ENCODE data around the gene ZNF672. TPM values are rescaled to one million over a fixed set of nuclear protein-coding genes. Genes with fewer than 3 reads are reported as not detected.

The ZNF672 gene
- total RNA-seq, 2 experiments from 2014 or later, result 51.0 to 53.6 TPM

DNA sequence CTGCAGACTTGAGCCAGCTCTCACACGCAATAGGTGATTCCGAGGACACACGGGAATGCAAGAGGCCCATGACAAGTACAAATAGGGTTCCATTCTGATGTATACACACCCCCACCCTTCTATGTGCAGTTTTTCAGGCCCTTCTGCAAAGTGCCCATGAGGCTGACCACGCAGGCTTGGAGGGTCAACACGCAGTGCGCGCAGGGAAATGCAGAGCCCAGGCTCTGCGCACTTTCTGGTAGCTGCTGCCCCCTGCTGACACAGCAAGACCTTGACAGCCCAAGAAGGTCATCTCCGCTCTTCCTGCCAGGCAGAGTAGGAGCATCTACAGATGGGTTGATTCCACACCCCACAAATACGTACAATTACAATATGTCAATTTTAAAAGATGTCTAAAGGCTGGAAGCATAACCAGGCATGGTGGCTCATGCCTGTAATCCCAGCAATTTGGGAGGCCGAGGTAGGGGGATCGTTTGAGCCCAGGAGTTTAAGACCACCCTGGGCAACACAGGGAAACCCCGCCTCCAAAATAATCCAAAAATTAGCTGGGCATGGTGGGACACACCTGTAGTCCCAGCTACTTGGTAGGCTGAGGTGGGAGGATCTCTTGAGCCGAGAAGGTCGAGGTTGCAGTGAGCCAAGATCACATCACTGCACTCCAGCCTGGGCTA lies 30.8 kb upstream of the ZNF672 start:
- peaks cover 7% of the 10 kb centered on the region for H3K4me1 Mint-ChIP-seq
- DNase-seq (peak; percentile 67), ATAC-seq (ENCODE audit: low read depth) (peak; percentile 89)
- H3K9me3 Mint-ChIP-seq, result no peaks in the 10 kb centered on the region
- POLR2A ChIA-PET, result no interaction called here
- H3K27me3 Mint-ChIP-seq, result no peaks in the 10 kb centered on the region
- peaks cover 2% of the 10 kb centered on the region for H3K36me3 Mint-ChIP-seq
- H3K27ac Mint-ChIP-seq, result no peak overlapping the region
- no peak overlapping the region for H3K4me3 Mint-ChIP-seq

- no peaks in the 10 kb centered on the region for H3K27me3 Mint-ChIP-seq
- POLR2A ChIA-PET, result no interaction called here
- ATAC-seq (ENCODE audit: low read depth) (no peak), DNase-seq (no peak)
- H3K4me1 Mint-ChIP-seq, result peaks cover 7% of the 10 kb centered on the region
- H3K27ac Mint-ChIP-seq, result no peak overlapping the region
- no peaks in the 10 kb centered on the region for H3K9me3 Mint-ChIP-seq
- H3K36me3 Mint-ChIP-seq, result peaks cover 2% of the 10 kb centered on the region
- no peak overlapping the region for H3K4me3 Mint-ChIP-seq
Observed at GRCh38 chr1:248808876-248809275, 29.1 kb upstream of the ZNF672 start.

DNA sequence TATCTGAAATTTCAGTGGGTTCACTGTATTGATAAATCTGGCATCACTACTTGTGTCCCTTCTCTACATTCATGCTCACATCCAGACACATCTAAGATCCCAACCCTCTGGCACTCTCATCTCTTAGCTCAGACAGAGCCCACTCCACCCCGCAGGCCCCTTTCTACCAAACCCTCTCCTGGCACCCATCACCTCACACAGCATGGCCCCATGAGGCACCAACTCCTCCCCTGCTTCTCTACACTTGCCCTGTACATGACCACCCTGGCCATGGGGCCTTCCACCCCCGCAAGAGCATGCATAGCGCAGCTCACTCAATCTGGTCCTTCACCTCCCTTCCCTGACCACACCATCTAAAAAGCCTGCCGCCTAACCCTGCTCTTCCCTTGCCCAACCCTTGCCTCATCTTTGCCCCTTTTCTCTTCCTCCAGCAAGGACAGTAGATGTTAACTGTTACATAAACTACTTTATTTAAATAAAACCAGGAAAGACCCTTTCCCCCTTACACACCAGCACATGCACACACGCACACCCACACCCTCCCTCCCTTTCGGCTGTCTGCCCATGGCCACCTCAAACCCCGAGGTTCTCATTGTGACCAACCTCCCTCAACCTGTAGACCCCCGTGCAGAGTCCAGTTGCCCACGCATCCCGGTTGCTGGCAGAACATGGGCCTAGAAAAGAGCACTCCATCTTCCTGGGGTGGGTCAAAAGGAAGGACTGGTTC lies 27.9 kb upstream of the ZNF672 start:
- Mint-ChIP-seq H3K27ac (no peak overlapping the region), H3K4me3 (no peak overlapping the region), H3K4me1 (peaks cover 2% of the 10 kb centered on the region), H3K9me3 (no peaks in the 10 kb centered on the region), H3K27me3 (no peaks in the 10 kb centered on the region), H3K36me3 (peaks cover 7% of the 10 kb centered on the region)
- POLR2A ChIA-PET, result no interaction called here
- no peak for ATAC-seq (ENCODE audit: low read depth)
- no peak for DNase-seq

DNA sequence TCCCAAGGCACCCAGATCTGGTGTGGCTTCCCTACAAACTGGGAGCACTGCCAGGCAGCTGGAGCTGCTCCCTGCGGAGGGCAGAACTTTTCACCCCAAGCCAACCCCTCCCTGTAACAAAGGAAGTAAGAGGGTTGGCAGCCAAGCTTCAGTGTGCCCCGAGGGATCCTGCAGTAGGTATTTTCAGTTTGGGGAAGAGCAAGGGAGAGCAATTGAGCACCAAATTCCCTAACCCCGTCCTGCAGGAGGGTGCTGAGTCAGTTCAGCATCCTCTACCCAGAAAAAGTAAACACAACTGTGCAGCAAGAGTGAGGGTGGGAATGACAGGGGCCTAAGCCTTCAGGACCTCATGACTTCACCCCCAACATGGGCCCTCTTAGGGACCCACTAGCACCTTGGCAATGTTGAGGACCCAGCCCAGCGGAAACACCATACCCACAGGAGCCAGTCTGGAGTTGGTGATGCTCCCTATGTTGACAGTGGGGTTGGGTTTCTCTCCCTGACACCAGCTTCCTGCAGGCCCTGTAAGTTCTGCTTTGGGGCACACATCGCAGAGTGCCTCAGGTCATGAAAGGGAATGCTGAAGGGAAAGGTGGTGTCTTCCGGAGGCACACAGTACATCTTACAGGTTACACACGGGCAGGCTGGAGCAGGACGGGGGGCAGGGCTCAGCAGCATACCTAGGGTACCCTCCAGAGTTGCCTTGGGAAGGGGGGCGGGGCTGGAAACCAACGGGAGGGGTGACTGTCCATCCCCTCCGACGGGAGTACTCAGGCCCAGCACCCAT lies 27.1 kb upstream of the ZNF672 start:
- ATAC-seq (ENCODE audit: low read depth) (no peak), DNase-seq (no peak)
- H3K27me3 Mint-ChIP-seq, result no peaks in the 10 kb centered on the region
- H3K27ac Mint-ChIP-seq, result peak overlapping the region; percentile 28
- H3K4me3 Mint-ChIP-seq, result no peak overlapping the region
- peaks cover 4% of the 10 kb centered on the region for H3K4me1 Mint-ChIP-seq
- POLR2A ChIA-PET, result no interaction called here
- H3K9me3 Mint-ChIP-seq, result no peaks in the 10 kb centered on the region
- peaks cover 11% of the 10 kb centered on the region for H3K36me3 Mint-ChIP-seq

GRCh38 chr1:248811514-248812490 lies 26.2 kb upstream of the ZNF672 start:
- Mint-ChIP-seq H3K4me3 (no peak overlapping the region), H3K4me1 (peaks cover 12% of the 10 kb centered on the region), H3K27me3 (no peaks in the 10 kb centered on the region), H3K27ac (no peak overlapping the region), H3K36me3 (peaks cover 13% of the 10 kb centered on the region), H3K9me3 (no peaks in the 10 kb centered on the region)
- POLR2A ChIA-PET, result no interaction called here
- ATAC-seq (ENCODE audit: low read depth) (no peak), DNase-seq (no peak)

DNA sequence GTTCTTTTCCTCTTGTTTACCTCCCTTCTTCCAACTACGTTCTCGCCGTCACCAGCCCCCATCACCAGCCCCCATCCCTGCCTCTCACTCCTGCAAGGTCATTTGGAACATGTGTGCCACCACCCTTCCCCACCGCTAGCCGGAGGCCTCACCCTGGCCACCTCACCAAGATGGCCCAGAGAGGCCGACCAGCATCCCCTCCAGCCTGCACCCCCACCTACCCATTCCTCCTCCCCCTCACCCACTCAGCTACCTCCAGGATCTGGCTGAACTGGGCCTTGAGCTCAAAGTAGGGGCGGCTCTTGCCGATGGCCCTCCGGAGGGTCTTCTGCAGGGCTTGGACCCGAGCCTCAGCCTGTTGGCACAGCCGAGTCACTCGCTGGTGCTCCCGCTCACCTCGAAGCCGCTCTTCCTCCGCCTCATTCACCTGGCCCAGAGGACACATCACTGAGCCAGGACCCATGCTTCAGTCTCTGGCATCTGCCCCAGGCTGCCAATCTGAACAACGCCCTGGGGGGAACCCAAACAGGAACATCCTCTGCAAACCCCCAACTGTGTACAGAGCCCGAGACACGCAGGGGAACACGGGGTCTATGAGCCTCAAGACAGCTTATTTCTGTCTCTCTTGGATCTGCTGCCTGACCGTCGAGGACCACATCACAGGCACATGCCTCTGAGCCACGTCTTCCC lies 25.1 kb upstream of the ZNF672 start:
- H3K27ac Mint-ChIP-seq, result no peak overlapping the region
- no peaks in the 10 kb centered on the region for H3K9me3 Mint-ChIP-seq
- H3K4me1 Mint-ChIP-seq, result peaks cover 18% of the 10 kb centered on the region
- no peak overlapping the region for H3K4me3 Mint-ChIP-seq
- ATAC-seq (ENCODE audit: low read depth), result no peak
- no peak for DNase-seq
- POLR2A ChIA-PET, result no interaction called here
- no peaks in the 10 kb centered on the region for H3K27me3 Mint-ChIP-seq
- peaks cover 13% of the 10 kb centered on the region for H3K36me3 Mint-ChIP-seq

- no peak for ATAC-seq (ENCODE audit: low read depth)
- Mint-ChIP-seq H3K36me3 (peaks cover 13% of the 10 kb centered on the region), H3K4me3 (no peak overlapping the region), H3K27me3 (no peaks in the 10 kb centered on the region), H3K9me3 (no peaks in the 10 kb centered on the region), H3K4me1 (peaks cover 21% of the 10 kb centered on the region), H3K27ac (no peak overlapping the region)
- POLR2A ChIA-PET, result no interaction called here
- DNase-seq, result no peak
Observed at GRCh38 chr1:248813546-248813945, 24.5 kb upstream of the ZNF672 start.

- no peak for ATAC-seq (ENCODE audit: low read depth)
- no peak overlapping the region for H3K27ac Mint-ChIP-seq
- no peak overlapping the region for H3K4me3 Mint-ChIP-seq
- POLR2A ChIA-PET, result no interaction called here
- H3K4me1 Mint-ChIP-seq, result peaks cover 27% of the 10 kb centered on the region
- H3K9me3 Mint-ChIP-seq, result no peaks in the 10 kb centered on the region
- H3K36me3 Mint-ChIP-seq, result peaks cover 17% of the 10 kb centered on the region
- no peak for DNase-seq
- H3K27me3 Mint-ChIP-seq, result no peaks in the 10 kb centered on the region
Observed at GRCh38 chr1:248814351-248814750, 23.7 kb upstream of the ZNF672 start.

GRCh38 chr1:248815407-248816034 lies 22.5 kb upstream of the ZNF672 start:
- Mint-ChIP-seq H3K36me3 (peaks cover 24% of the 10 kb centered on the region), H3K9me3 (no peaks in the 10 kb centered on the region), H3K4me3 (no peak overlapping the region), H3K4me1 (peaks cover 33% of the 10 kb centered on the region), H3K27ac (peak overlapping the region; percentile 81), H3K27me3 (no peaks in the 10 kb centered on the region)
- no peak for ATAC-seq (ENCODE audit: low read depth)
- DNase-seq, result no peak
- POLR2A ChIA-PET, result no interaction called here

GRCh38 chr1:248816042-248816851 lies 21.8 kb upstream of the ZNF672 start:
- H3K27ac Mint-ChIP-seq, result peak overlapping the region; percentile 81
- ATAC-seq (ENCODE audit: low read depth) (no peak), DNase-seq (no peak)
- H3K4me3 Mint-ChIP-seq, result peak overlapping the region; percentile 32
- peaks cover 33% of the 10 kb centered on the region for H3K4me1 Mint-ChIP-seq
- H3K9me3 Mint-ChIP-seq, result no peaks in the 10 kb centered on the region
- POLR2A ChIA-PET, result no interaction called here
- no peaks in the 10 kb centered on the region for H3K27me3 Mint-ChIP-seq
- H3K36me3 Mint-ChIP-seq, result peaks cover 29% of the 10 kb centered on the region

DNA sequence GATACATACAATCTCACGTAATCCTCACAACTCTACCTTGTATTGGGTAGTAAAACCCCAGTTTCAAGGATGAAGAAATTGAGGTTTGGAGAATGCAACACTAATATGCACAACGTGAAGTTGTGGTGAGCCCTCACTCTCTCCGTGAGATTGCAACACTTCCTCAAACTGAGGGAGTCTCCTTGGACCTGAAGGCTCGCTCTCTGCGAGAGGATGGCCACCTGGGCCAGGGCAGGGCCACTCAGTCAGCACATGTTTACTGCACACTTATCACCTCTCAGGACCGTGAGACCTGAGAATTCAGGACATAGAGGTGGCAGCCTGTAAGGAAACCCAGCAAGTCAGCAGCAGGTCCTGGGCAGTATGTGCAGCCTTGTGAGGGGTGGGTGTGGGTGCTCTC lies 21.0 kb upstream of the ZNF672 start:
- Mint-ChIP-seq H3K4me1 (peaks cover 35% of the 10 kb centered on the region), H3K4me3 (no peak overlapping the region)
- POLR2A ChIA-PET, result no interaction called here

More for the DNA sequence above, 21.0 kb upstream of the ZNF672 start:
- Mint-ChIP-seq H3K27me3 (no peaks in the 10 kb centered on the region), H3K9me3 (no peaks in the 10 kb centered on the region), H3K27ac (peak overlapping the region; percentile 81), H3K36me3 (peaks cover 27% of the 10 kb centered on the region)
- ATAC-seq (ENCODE audit: low read depth) (no peak), DNase-seq (no peak)

Data from activated naive CD8-positive, alpha-beta T cell treated with anti-CD3 and anti-CD28 coated beads, Interleukin-2, amount 10 ng/mL, durations not matched to agents 7 days and 5 days (primary cell).